ENCODE results near the gene NUP58. TPM values are rescaled to one million over a fixed set of nuclear protein-coding genes. Genes with fewer than 3 reads are reported as not detected.

NUP58 gene
- total RNA-seq, 3 donors from 2014 or later (not counting 1 experiment from before 2014, with no cell fraction given) = 47.4 to 60.0 (median 50.6) TPM

DNA sequence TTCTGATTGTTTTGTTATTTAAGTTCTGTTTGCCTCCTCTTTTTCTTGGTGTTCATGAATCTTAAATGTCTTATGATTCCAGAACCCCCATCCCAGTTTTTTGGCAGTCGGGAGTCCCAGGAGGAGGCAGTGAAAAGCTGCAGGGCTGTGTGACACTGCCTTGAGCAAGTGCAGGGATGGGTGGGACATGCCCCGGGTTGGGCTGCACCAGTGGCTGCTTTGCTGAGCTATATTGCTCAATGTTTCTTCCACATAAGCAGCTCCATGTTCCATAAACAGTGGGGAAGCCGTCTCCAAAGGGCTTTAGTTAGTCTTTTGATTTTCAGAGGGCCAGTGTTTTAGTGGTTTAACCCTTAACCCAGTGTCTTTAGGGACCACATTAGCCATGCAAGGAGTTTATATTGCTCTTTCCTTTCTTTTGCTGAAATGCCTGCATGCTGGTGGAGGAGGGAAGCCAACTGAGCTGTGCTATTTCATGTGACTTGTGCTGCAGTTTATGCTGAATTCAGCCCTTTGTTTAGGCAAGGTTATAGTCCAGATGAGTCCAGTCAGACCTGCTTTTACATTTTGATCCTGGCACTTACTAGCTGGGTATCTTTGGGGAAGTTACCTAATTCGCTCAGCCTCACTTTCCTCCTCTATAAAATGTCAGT, 83.5 kb downstream of the NUP58 start:
- H3K27me3 ChIP-seq (ENCODE audit: control insufficient read depth, insufficient read depth, low read length) = no peaks in the 10 kb centered on the region

DNA sequence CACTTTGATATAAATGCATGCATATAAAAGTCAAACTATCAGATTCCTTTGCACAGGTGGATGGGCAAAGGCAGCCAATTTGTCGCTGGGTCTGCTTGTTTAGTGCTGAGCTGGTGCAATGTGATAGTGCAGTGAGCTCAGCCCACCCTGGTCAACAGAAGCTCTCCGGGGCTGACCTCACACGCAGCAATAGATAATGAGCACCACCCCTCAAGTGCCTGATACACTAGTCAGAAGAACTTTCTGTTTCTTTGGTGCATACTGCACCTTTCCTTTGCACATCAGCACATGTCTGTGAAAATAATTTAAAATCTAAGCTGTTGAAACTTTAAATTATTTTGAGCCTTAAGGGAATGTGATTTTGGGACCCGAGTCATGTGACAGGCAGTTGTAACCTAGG, 90.5 kb downstream of the NUP58 start:
- Histone ChIP-seq H3K4me3 (ENCODE audit: low read length) (no peak overlapping the region), H3K36me3 (ENCODE audit: control insufficient read depth, insufficient read depth, low read length) (no peaks in the 10 kb centered on the region), H3K27me3 (ENCODE audit: control insufficient read depth, insufficient read depth, low read length) (no peaks in the 10 kb centered on the region), H3K4me1 (ENCODE audit: control insufficient read depth, insufficient read depth, low read length) (no peaks in the 10 kb centered on the region), H3K27ac (ENCODE audit: low read length) (no peak overlapping the region), H3K9me3 (ENCODE audit: control insufficient read depth, insufficient read depth, low read length) (no peaks in the 10 kb centered on the region)
- intact Hi-C loops (cut with micrococcal nuclease) = no loop called here
- TF ChIP-seq, protein P1, sequence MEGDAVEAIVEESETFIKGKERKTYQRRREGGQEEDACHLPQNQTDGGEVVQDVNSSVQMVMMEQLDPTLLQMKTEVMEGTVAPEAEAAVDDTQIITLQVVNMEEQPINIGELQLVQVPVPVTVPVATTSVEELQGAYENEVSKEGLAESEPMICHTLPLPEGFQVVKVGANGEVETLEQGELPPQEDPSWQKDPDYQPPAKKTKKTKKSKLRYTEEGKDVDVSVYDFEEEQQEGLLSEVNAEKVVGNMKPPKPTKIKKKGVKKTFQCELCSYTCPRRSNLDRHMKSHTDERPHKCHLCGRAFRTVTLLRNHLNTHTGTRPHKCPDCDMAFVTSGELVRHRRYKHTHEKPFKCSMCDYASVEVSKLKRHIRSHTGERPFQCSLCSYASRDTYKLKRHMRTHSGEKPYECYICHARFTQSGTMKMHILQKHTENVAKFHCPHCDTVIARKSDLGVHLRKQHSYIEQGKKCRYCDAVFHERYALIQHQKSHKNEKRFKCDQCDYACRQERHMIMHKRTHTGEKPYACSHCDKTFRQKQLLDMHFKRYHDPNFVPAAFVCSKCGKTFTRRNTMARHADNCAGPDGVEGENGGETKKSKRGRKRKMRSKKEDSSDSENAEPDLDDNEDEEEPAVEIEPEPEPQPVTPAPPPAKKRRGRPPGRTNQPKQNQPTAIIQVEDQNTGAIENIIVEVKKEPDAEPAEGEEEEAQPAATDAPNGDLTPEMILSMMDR (IDR thresholded peaks at IDR 0.05) = no peak
- no peaks in the 10 kb centered on the region for H3K9me3 Mint-ChIP-seq
- H3K4me1 Mint-ChIP-seq = no peaks in the 10 kb centered on the region
- peaks cover 13 to 33% of the 10 kb centered on the region in 2 donors for H3K27me3 Mint-ChIP-seq (ENCODE audit: low read depth in 2 of 2)
- 89% methylated on average over 4 of the region's 4 CpGs for WGBS (ENCODE audit: insufficient coverage)
- no peak overlapping the region for H3K4me3 Mint-ChIP-seq
- H3K27ac Mint-ChIP-seq = no peak overlapping the region
- no peaks in the 10 kb centered on the region for H3K36me3 Mint-ChIP-seq
- no peak for DNase-seq
- ATAC-seq = no peak

More for the DNA sequence above, 83.5 kb downstream of the NUP58 start:
- DNase-seq (no peak), ATAC-seq (no peak)
- Mint-ChIP-seq H3K4me3 (no peak overlapping the region), H3K9me3 (no peaks in the 10 kb centered on the region), H3K4me1 (no peaks in the 10 kb centered on the region), H3K27me3 (ENCODE audit: low read depth in 2 of 2) (peaks cover 30 to 51% of the 10 kb centered on the region in 2 donors), H3K27ac (no peak overlapping the region), H3K36me3 (no peaks in the 10 kb centered on the region)
- no peak overlapping the region for H3K27ac ChIP-seq (ENCODE audit: low read length)
- intact Hi-C loops (cut with micrococcal nuclease) = no loop called here
- no peaks in the 10 kb centered on the region for H3K4me1 ChIP-seq (ENCODE audit: control insufficient read depth, insufficient read depth, low read length)
- H3K36me3 ChIP-seq (ENCODE audit: control insufficient read depth, insufficient read depth, low read length) = no peaks in the 10 kb centered on the region
- no peak overlapping the region for H3K4me3 ChIP-seq (ENCODE audit: low read length)
- TF ChIP-seq, protein P1 (IDR thresholded peaks at IDR 0.05) = no peak
- 58% methylated on average over 4 of the region's 4 CpGs for WGBS (ENCODE audit: insufficient coverage)
- H3K9me3 ChIP-seq (ENCODE audit: control insufficient read depth, insufficient read depth, low read length) = no peaks in the 10 kb centered on the region

Other genes starting within 250 kb of the NUP58 start
- under 1 TPM; 0.18 to 0.21 (median 0.20) TPM for gene PABPC3, start 205.5 kb upstream of the NUP58 start, total RNA-seq
- gene AMER2, start 129.3 kb upstream of the NUP58 start, total RNA-seq = not detected
- 10 to 100 TPM; 16.4 to 18.1 (median 17.3) TPM for gene MTMR6, start 14.1 kb upstream of the NUP58 start, total RNA-seq
- under 1 TPM; 0.43 to 0.68 (median 0.59) TPM for gene ATP8A2, start 70.3 kb downstream of the NUP58 start, total RNA-seq